HG03103 (cell line): ENCODE data around the gene SMAD7.
A peak's percentile ranks its signal among the peaks of the same experiment; 100 is the strongest.

Source experiments
- ATAC-seq: cut with Tn5 transposase; IDR thresholded peaks from one replicate; pipeline ENCODE4 v1.9.1; 2021; ENCODE audit warnings: low read depth; ENCODE audit not compliant: unreplicated experiment

SMAD7 gene, protein sequence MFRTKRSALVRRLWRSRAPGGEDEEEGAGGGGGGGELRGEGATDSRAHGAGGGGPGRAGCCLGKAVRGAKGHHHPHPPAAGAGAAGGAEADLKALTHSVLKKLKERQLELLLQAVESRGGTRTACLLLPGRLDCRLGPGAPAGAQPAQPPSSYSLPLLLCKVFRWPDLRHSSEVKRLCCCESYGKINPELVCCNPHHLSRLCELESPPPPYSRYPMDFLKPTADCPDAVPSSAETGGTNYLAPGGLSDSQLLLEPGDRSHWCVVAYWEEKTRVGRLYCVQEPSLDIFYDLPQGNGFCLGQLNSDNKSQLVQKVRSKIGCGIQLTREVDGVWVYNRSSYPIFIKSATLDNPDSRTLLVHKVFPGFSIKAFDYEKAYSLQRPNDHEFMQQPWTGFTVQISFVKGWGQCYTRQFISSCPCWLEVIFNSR

DNA sequence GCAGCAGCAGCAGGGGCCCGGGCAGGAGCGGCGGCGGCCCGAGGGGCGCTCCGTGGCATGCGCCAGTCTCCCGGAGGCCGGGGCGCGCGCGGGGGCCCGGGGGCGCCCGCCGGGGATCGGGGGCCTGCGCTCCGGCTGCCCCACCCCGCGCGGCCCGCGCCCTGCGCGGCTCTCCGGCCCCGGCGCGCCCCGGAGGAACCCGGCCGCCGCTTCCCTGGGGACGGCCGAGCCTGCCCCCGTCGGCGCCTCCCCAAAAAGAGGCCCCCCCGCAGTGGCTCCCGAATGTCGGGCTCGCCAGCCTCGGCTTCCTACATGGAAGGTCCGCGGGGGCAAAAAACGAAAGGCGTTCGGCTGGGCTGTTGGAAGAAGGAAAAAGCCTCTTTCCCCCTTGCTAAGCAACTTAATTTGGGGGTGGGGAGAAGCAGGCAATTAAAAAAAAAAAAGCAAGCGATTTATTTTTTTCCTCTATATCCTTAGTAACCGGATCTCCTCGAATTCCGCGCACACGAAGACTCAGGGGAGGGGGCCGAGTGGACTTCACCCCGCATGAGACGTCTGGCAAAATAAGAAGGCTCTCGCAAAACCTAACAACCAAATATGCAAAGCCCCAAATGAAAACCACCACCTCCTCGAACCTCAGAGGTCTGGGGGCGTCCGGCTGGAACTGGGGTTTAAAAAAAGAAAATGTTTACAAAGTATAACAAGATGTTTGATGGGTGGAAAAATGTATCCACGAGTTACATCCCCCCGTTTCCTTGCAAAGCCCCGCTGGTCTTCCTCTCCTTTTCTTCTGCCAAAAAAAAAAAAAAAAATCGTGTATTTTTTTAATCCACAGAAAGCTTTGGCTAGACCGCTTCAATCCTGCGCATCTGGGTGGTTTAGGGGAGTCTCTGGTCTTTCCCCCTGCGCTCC, at the start of gene SMAD7:
Gene SMAD7 (minus strand): TSS at position 430 of the 912 bp plus-strand sequence. CDS start 541 bp downstream, outside the sequence.
- no peak for ATAC-seq

DNA sequence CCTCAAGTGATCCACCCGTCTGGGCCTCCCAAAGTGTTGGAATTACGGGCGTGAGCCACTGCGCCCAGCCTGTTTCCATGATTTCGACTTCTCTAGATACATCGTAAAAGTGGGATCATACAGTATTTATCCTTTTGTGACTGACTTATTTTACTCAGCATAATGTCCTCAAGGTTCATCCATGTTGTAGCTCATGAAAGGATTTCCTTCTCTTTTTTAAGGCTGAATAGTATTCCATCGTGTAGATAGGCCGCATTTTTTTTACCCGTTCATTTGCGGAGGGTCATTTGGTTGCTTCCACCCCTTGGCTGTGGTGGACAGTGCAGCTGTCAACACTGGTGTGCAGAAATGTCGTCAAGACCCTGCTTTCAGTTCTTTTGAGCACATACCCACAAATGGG, 48.8 kb upstream of the SMAD7 start:
- no peak for ATAC-seq

DNA sequence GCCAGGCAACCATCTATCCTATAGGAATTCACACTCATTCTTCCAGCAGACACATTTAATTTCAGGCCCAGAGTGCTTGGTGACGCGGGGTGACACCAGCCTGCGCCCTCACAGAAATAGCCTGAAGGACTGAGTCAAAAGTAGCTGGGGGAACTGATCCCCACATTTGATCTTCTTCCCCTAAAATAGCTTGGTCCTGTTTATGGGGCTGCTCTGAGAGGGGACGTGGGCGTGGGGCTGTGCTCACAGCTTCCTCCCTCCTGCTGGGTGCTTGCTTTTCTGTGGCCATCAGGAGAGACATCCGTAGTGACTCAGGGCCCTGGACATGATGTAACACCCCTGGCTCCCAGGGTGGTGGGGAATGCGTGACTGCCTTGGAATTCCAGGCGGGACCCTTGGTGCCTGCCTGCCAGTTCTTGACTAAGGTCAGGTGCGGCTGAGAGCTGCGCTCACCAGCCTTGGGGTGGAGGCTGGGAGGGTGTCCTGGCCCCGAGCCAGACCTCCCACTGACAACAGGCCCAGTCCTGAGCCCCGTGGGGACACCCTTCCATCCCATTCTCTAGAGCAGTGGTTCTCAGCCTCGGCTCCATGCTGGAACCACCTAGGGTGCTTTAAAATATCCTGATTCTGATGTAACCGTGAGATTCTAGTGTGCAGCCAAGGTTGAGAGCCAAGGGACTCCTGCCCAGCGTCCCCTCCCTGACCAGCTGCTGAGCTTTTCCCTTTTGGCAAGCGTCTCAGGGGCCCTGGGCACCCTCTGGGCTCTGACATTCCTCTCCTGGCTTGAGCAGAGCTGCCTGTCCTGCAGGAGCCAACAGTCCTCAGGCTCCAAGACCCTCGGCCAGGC, 47.4 kb upstream of the SMAD7 start:
- no peak for ATAC-seq

DNA sequence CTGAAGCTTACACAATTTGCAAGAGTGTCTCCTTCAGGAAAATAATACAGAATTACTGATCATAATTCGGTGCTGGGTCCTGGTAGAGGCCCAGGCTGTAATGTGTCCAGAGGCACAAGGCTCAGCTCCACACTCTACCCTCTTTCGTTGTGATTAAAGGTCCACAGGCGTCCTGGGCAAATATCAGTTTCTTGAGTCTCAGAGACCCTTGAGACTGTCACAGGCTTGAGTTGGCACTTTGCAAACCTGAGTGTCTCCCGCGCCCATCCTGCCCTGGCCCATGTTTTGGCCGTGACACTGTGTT, 46.9 kb upstream of the SMAD7 start:
- ATAC-seq = no peak

DNA sequence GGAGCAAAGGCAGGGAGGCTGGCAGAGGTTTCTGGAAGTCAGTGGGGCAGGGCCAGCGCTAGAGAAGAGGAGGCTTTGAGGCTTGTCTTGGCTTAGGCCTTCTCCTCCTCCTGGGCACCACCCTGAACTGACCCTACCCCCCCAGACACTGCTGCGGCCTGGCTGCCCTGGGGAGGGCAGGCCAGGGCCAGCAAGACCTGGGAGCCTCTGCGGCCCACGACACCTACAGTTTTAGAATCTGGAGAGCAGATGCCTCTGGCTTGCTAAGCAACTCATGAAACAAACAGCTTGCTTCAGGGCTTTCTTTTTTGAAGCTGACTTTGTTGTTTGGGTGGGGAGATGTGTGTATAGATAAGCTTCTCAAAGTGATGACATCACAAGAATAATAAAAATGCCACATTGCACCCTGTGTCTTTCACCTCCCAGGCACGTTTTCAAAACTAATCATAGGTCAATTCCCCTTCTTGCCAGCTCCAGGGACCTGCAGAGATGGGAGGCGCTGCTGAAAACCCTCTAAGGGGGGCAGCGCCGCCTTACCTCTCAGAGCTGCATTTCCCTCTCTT, 46.2 kb upstream of the SMAD7 start:
- ATAC-seq = no peak

DNA sequence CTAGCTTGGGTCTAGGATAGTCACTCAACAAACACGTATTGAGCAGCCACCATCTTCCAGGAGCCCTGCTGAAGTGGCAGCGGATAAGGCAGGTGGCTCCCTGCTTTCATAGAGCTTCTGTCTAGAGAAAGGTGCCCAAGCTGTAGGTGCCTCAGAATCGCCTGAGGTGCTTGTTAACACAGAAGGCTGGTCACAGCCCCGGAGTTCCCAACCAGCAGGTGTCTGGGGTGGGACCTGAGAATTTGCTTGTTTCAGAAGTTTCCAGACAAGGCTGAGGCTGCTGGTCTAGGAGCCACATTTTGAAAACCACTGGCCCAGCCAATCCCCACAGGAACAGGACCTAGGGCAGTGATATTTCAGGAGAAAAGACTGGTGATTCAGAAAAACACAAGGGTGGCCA, 45.3 kb upstream of the SMAD7 start:
- no peak for ATAC-seq

DNA sequence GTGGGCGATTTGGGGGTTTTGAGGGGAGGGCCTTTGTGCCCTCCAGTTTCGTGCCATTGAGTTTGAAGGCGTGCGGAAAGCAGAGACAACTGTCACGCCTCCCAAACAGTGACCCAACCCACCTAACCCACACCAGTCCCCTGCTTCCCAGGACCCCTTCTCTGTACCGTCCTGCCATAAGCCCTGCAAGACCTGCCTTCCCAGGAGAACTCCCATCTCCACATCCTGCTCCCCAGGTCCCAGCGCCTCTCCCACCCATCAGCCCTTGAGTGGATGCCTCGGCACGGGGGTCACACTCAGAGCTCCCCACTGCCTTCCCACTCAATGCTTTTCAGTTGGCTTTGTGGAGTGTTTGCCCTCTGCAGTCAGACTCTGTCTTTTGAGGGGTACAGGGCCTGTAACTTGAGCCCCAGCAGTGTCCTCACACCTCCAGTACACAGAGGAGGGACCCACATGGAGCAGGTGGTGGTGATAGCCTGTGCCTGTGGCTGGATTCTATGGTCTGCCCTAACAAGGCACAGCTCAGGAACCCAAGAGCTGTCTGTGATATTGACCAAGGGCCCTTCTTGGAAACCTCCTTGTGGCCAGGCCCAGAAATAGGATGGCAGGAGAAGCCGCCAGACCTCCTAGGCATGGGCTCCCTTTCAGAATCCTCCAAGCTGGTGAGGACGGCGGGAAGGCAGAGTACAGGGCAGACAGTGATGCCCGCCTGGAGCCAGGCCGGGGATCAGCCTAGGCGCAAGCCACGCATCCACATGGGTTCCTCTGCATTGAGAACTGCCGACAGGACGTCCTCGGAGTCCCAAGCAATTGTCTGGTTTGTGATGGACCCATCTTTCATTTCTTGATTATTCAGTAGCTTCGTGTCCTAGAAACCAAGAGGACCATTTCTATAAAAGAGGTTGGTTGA, 44.4 kb upstream of the SMAD7 start:
- ATAC-seq = no peak

DNA sequence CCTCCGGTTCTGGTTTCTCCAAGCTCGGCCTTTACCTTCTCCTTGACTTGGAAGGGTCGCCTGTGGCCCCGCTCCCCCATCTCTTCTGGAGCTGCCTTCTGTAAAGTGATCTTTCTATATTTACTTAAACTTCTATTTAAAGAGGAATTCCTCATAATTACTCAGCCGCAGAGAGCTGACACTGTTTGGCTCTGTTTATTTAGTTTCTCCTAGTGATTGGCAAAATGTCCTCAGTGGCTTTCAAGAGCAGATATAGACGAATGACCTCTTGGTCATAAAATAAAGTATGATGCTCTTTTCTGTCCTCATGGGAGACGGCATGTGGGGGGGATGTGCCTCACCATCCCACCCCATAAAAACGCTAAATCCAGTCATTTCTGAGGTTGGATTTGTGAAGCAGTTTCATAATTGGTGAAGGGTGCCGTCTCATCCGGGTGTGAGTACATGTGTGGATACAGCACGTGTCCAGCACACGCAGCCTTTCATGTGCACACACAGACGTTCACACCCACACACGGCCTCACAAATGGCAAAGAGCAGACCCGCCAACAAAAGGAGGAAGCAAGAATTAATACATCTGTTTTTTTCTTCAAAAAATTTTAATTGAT, 43.4 kb upstream of the SMAD7 start:
- no peak for ATAC-seq

DNA sequence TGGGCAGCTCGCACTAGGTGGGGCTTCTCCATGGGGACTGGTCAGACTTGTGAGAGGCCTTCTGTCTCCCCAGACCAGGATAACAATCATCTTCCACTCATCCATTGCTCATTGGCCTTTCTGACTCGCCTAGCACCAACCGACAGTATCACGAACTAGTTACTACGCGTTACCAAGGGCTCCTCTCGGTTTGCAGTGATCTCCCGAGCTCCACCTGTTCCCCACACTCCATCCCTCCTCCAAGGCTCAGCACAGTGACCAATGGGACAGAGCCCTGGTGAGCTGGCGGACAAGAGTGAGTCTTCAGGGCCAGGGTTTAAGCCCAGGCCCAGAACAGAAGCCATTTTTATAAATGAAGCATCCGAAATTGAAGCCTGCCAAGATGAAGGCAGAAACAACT, 42.8 kb upstream of the SMAD7 start:
- no peak for ATAC-seq

DNA sequence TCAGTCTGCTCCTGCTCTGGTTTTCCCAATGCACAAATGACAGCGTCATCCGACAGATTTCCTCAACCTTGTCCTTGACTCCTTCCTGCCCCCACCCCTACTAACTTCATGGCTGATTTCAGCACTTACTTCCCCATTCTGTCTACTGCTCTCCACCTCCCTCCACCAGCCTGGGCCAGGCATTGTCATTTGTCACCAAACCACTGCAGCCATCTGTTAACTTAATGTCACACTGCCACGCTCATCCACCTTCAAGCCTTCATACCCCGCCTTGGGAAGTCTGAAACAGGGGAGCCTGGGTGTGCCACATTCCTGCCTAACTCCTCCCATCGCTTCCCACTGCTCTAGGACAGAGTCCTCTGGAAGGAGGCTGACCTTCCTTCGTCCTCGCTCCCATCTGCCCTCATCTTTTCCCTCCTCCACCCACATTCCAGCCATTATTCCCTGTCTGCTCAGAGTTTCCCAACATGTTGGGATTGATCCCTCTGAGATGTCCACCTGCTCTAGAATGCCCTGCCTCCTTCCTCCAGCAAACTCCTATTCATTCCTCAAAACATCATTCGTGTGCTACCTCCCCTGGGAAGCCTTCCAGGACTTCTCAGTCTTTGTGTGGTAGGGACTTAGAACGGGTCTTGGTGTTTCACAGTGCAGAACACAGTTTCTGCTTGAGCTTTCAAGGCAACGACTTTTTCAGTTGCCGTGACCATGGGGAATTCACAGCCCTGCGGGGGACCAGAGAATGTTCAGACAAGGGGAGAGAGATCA, 42.2 kb upstream of the SMAD7 start:
- ATAC-seq = peak; percentile 76

DNA sequence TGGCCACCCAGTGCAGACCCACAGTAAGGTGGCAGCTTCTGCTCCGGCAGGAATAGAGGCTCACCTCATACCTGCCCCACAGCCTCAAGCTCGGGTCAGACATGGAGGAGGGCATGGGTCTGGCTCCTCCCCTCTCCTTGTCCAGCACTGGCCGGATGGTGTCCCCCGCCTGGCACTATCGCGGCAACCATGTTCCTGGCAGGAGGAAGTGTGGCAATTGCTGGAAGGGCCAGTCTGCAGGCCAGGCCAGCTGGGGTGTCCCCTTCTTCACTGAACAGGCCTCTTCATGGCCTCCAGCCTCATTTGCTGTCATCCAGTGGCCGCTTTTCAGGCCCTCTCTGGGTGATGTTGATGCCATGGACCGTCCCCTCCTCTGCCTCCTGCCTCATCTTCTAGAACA, 41.4 kb upstream of the SMAD7 start:
- ATAC-seq = no peak

DNA sequence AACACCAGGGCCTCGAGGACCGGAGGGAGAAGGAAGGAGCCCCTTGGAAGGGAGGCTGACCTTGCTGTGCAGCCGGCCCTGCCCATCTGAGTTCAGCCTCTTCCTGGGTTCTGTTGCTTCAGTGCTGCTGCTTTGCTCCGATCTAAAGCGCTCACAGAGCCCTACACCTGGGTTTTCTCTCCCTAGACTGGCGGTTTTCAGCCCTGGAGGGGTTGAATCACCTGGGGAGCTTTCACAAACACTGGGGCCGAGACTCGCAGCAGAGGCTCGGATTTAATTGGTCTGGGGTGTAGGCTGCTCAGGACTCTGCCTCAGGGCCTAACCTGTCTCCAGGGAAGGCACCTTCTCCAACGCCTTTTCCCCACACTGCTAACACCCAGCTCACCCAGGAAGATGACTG, 40.9 kb upstream of the SMAD7 start:
- ATAC-seq = no peak

DNA sequence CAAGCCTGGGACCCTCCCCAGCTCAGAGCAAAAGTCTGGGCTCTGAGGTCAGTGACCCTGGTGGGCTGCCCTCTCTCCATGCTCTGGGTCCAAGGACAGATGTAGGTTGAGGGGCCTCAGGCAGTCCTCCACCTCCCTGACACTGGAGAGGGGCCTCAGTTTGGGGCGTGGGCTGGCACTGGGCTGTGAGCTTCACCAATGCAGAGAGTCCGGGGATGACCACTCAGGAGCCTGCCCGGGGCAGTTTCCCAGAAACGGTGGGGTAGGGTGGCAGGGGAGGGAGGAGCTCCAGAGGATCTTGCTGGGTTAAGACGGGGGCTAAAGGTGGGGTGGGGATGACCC, 40.5 kb upstream of the SMAD7 start:
- ATAC-seq = no peak

DNA sequence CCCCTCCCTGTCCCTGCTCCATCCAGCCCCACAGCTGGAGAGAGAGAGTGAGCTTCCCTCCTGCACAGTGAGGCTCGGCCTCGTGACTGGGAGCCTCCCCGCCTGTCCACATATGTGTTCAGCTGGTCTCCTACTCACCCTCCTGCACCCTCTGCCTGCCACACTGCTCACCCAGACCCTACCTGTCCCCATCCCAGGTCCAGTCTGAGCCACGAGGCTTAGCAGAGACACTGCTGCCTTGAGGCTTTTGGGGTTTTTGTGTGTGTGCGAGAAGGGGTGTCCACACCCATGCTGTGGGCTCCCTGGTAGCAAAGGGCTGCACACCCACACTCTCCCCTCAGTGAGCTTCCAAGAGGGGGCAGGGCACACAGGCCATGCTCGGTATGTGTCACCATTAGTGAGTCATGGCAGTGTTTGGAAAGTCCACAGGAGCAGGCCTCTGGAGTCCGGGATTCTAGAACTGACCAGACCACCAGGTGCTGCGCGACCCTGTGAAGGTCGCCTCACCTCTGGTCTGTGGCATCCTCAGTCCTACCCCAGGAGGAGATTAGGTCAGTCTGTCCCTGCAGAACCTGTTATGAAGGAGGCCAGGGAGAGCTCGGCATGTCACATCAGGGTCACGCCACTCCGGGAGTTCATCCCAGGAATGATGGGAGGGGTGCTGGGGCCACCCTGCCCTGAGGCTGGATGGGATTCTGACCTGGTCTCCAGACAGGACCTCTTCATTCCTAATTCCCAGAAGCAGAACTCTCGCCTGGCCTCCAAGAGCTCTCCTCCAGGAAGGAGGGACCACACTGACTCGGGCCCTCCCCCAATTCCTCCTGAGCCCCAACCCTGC, 39.9 kb upstream of the SMAD7 start:
- ATAC-seq = no peak

DNA sequence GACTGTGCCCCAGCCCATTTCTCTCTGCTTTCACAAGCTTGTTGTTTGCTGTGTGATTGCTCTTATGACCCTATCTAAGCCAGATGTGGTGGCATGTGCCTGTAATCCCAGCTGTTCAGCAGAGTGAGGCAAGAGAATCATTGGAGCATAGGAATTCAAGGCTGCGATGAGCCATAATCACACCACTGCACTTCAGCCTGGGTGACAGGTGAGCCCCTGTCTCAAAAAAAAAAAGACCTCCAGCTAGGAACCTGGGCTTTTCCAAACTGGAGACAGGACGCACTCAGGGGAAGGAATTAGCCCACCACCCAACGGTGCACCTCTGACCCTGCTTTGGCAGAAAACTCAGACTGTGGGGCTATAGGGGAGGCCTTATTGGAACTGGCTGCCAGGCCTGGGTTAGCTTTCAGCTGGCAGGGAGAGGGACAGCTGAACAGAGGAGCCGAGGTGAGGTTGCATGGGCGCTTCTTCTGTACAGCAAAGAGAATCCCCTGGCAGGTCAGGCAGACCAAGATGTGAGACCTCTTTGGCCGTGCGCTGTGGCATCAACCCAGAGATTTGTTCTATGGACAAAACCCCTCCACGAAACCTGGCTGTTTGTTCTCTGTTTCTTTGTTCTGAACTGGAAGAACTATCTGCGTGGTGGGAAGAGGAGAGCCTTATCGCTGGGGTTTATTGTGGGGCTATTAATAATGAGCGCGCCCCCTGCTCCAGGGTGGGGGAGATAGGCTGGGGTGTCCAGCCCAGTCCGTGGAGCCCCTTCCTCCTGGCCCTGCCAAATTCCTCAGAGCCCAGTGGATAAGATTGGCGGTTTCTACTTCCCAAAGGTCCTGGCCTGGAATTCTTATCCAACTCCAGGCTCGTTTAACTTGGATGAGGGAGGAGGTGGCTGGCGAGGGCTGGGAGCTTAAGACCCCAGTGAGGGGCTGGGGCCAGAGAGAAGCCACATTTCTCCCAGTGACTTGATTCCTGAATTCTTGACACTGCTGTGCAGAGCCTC, 38.8 kb upstream of the SMAD7 start:
- ATAC-seq = no peak

DNA sequence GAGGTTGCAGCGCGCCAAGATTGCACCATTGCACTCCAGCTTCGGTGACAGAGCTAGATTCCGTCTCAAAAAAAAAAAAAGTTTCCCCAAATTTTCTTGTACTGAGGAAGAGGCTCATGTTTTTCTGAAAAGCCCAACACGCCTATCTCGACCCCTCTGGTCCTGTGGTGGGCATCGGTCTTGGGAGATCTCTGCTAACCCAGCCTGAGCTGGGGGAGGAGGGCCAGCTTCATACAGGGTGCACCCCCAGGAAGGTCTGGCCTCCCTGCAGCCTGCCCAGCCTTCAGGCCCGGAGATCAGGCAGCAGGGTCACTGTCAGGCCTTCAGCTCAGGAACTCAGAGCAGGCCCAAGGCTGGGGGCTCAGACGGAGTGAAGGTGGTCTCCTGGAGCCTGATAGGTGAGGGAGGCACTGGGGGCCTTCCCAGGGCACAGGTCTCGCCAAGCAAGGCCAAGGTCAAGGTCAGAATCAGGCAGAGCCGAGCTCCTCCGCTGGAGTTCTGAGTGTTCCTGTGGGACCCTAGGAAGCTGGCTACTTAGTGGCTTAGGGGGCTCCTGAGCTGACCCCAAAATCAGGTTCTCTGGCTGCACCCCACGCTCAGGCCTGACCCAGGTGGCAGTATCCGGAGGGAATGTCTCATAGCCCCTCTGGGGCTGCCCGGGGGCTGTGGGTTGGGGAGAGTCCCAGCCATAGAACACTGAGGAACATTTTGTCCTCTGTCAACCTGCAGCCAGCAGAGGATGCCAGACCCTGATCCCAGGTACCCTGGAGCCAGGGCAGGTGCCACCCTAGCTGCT, 37.9 kb upstream of the SMAD7 start:
- ATAC-seq = no peak
